Measurements from ENCODE around the gene PTCD3. TPM values are rescaled to one million over a fixed set of nuclear protein-coding genes. Genes with fewer than 3 reads are reported as not detected.

PTCD3 gene
- total RNA-seq, 1 experiment from 2014 or later: 283 TPM

DNA sequence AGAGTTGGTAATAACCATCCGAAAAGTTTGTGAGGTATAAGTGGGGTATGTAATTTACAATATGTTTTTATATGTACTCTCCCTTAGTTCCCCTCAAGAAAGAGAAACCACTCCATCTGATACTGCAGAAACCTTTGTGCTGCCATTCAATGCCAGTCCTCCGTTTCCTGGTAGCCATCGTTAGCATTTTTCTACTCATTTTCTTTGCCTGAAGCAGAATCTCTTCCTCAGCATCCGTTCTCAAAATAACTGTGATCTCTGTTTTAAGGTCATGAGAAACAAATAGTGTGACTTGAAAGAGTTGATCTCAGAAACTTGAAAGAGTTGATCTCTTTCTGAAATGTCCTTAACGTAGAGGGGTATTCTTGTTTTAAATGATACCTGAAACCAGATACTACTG, 996 bp downstream of the PTCD3 start:
- DNase-seq: no peak
- peaks cover 28% of the 10 kb centered on the region for H3K36me3 ChIP-seq (replicated peaks; ENCODE audit: control insufficient read depth, insufficient read depth, low read length)
- peak overlapping the region; percentile 87 for H3K4me3 ChIP-seq (ENCODE audit: insufficient read depth, low read depth, low read length)
- no peaks in the 10 kb centered on the region for H3K27me3 ChIP-seq (ENCODE audit: control insufficient read depth, insufficient read depth, low read length)

DNA sequence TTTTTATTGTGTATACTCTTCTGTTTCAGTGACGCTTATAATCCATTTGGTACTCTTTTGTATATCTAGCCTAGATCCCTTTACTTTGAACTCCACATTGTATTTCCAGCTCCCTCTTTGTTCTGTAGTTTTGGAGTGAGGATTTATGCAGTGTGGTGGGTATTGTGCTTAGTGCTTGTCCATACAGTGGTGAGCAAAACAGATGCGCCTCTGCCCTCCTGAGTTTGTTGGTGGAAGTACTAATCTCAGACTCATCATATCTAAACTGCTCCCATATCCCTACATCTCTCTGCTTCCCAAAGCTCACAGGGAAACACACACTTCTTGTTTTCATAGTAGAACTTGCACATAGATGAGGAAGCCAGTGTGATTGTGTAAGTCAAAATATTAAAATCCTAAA, 12.1 kb downstream of the PTCD3 start:
- no peak for DNase-seq
- H3K27me3 ChIP-seq (ENCODE audit: control insufficient read depth, insufficient read depth, low read length): no peaks in the 10 kb centered on the region
- no peak overlapping the region for H3K4me3 ChIP-seq (ENCODE audit: insufficient read depth, low read depth, low read length)
- H3K36me3 ChIP-seq (replicated peaks; ENCODE audit: control insufficient read depth, insufficient read depth, low read length): peaks cover 47% of the 10 kb centered on the region

DNA sequence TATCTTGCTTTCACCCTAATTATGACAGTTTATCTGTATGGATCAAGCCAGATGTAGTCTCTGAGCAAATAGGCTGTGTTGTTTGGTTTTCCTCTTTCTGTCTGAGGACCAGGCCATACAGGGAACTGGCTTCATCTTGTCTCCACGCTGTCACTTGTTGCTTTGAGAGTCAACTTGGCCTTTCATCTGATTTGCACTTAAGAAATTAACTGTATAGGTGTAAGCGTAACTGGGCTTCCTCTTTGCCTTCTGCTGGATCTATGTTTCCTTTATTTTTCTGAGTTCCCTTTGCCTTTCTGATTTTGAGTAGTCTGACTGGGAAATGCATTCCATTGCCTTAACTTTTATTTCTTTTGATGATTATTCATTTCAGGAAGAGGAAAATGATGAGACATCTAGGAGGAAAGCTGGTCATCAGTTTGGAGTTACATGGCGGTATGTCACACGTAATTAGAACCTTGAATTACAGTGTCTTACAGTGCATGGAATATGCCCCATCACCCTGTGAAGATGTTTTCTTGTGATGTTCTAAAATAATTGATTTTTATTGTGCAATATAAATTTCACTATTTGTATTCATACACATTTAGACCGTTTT, 17.4 kb downstream of the PTCD3 start:
- H3K36me3 ChIP-seq (replicated peaks; ENCODE audit: control insufficient read depth, insufficient read depth, low read length): peaks cover 58% of the 10 kb centered on the region
- H3K27me3 ChIP-seq (ENCODE audit: control insufficient read depth, insufficient read depth, low read length): no peaks in the 10 kb centered on the region
- H3K4me3 ChIP-seq (ENCODE audit: insufficient read depth, low read depth, low read length): no peak overlapping the region
- DNase-seq: no peak

DNA sequence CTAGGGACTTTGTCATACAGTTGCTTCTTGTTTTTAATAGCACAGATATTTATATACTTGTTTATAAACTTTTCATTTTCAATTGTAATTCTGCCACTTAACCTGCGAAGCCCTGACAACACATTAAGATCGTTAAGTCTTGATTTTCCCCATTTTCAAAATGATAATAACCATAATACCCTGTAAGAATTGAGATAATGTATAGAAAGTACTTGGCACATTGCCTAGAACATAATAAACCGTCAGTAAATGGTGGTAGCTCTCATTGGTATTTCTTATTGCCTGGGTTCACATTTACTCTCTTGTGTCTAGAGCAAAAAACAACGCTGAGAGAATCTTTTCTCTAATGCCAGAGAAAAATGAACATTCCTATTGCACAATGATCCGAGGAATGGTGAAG, 18.6 kb downstream of the PTCD3 start:
- H3K36me3 ChIP-seq (replicated peaks; ENCODE audit: control insufficient read depth, insufficient read depth, low read length): peaks cover 57% of the 10 kb centered on the region
- H3K4me3 ChIP-seq (ENCODE audit: insufficient read depth, low read depth, low read length): no peak overlapping the region
- no peaks in the 10 kb centered on the region for H3K27me3 ChIP-seq (ENCODE audit: control insufficient read depth, insufficient read depth, low read length)
- no peak for DNase-seq

DNA sequence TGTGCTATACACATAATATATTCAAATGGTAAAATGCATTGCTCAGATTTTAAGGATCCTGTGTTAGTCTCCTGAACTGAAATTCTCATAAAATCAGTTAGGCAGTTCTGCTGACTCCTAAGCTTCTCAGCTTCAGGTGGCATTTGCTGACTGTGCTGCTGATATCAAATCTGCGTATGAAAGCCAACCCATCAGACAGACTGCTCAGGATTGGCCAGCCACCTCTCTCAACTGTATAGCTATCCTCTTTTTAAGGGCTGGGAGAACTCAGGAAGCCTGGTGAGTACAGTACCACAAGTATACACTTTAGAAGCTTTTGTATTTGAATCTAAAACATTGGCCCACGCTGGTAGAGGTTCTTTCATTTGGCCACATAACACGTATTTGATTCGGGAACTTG, 28.7 kb downstream of the PTCD3 start:
- DNase-seq: no peak
- no peaks in the 10 kb centered on the region for H3K27me3 ChIP-seq (ENCODE audit: control insufficient read depth, insufficient read depth, low read length)
- H3K4me3 ChIP-seq (ENCODE audit: insufficient read depth, low read depth, low read length): no peak overlapping the region
- peaks cover 70% of the 10 kb centered on the region for H3K36me3 ChIP-seq (replicated peaks; ENCODE audit: control insufficient read depth, insufficient read depth, low read length)

DNA sequence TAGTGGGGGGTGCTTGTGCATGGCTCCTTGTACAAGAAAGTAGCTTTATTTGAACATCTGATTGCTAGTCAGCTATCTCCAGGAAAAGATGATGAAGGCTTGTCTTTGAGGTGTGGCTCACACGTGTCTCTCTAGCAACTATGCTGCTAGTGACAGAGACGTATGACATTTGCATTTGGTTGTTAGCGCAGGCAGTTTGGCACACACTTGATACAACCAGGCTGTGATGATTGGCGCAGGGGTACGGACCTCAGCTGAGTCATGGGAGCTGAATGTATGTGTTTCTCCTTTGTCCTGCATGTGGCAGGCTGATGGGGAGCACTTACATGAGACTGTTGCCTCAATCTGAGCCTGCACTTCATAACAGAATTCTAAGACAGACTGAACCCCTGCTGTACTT, 29.6 kb downstream of the PTCD3 start:
- no peaks in the 10 kb centered on the region for H3K27me3 ChIP-seq (ENCODE audit: control insufficient read depth, insufficient read depth, low read length)
- H3K36me3 ChIP-seq (replicated peaks; ENCODE audit: control insufficient read depth, insufficient read depth, low read length): peaks cover 65% of the 10 kb centered on the region
- no peak for DNase-seq
- no peak overlapping the region for H3K4me3 ChIP-seq (ENCODE audit: insufficient read depth, low read depth, low read length)

DNA sequence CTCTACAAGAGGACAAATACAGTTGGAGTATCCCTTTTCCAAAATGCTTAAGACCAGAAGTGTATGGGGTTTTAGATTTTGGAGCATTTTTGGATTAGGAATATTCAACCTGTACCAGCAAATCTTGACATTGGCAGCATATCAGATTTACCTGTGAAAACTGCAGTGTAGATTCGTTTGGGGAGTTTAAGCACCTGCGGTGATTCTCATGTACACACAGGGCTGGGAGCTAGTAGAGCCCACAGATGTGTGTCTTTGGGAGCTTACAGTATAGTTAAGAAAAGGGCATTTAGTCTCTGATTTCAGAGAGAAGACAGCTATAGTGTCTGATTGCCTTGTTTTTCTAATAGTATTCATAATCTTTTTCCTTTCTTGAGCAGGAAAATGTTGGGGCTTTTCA, 30.1 kb downstream of the PTCD3 start:
- peaks cover 62% of the 10 kb centered on the region for H3K36me3 ChIP-seq (replicated peaks; ENCODE audit: control insufficient read depth, insufficient read depth, low read length)
- H3K27me3 ChIP-seq (ENCODE audit: control insufficient read depth, insufficient read depth, low read length): no peaks in the 10 kb centered on the region
- no peak overlapping the region for H3K4me3 ChIP-seq (ENCODE audit: insufficient read depth, low read depth, low read length)
- DNase-seq: no peak

DNA sequence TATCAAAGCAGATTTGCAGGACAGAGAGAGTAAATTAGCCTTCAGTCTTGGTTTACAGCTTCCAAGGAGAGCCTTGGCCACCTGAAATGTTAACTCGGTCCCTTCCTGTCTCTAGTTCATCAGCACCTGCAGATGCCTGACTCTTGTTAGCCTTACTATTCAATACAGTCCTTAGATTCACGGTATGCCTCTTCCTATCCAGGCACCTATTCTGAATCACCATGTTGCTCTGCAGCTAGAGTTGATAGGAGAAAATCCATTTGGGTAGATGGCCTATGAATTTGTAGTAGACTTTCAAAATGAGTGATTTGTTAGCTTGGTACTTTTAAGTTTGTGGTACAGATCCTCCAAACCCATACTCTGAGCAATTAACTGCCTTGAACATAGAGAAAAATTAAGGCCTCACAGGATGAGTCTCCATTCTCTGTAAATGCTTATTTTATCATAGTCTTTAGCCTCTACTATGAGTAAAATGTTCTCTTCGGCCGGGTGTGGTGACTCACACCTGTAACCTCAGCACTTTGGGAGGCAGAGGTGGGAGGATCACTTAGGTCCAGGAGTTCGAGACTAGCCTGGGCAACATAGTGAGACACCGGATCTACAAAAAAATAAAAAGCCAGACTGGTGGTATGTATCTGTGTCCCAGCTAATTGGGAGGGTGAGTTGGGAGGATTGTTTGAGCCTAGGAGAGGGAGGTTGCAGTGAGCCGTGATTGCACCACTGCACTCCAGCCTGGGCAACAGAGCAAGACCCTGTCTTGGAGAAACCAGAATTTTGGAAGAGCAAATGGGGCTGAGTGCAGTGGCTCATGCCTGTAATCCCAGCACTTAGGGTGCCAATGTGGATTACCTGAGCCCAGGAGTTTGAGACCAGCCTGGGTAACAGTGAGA, 32.9 kb downstream of the PTCD3 start:
- DNase-seq: no peak
- Histone ChIP-seq H3K4me3 (ENCODE audit: insufficient read depth, low read depth, low read length) (no peak overlapping the region), H3K36me3 (replicated peaks; ENCODE audit: control insufficient read depth, insufficient read depth, low read length) (peaks cover 46% of the 10 kb centered on the region), H3K27me3 (ENCODE audit: control insufficient read depth, insufficient read depth, low read length) (no peaks in the 10 kb centered on the region)

DNA sequence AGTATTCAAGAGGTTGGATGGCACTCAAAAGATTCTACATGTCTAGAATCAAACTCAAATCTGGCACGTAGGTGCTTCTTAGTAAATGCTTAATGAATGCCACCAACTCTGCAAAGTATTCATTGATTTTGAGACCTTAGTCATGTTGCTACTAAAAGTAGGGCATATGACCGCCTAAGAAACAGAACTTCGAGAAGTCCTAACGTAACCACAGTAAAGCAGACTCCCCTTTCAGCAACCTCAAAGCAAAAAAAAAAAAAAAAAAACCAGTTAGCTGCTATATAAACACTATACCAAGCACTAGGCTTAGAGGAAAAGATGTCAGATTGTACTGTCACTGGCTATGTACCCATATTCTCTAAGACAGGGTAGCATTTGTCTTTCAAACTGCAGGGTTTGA, 33.9 kb downstream of the PTCD3 start:
- no peak overlapping the region for H3K4me3 ChIP-seq (ENCODE audit: insufficient read depth, low read depth, low read length)
- no peak for DNase-seq
- no peaks in the 10 kb centered on the region for H3K27me3 ChIP-seq (ENCODE audit: control insufficient read depth, insufficient read depth, low read length)
- peaks cover 42% of the 10 kb centered on the region for H3K36me3 ChIP-seq (replicated peaks; ENCODE audit: control insufficient read depth, insufficient read depth, low read length)

DNA sequence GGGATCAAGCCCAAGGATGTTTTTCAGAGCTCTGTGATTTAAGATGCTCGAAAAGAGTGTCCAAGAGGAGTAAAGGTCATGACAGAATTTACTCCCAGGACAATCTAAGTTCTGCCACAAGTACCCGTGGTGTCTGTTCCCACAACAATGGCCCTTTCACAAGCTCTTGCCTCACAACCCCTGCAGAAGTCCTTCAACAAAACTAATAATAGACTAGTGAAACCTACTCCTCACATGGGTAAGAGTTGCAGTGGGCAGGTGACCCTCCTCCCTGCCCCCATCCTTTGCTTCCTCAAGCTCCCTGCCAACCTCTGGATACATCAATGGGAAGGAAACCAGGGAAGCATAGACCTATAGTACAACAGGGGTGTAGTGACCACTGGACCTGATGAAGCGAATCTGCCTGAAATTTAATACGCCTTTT, 34.9 kb downstream of the PTCD3 start:
- peaks cover 35% of the 10 kb centered on the region for H3K36me3 ChIP-seq (replicated peaks; ENCODE audit: control insufficient read depth, insufficient read depth, low read length)
- no peak for DNase-seq
- no peaks in the 10 kb centered on the region for H3K27me3 ChIP-seq (ENCODE audit: control insufficient read depth, insufficient read depth, low read length)
- H3K4me3 ChIP-seq (ENCODE audit: insufficient read depth, low read depth, low read length): no peak overlapping the region

DNA sequence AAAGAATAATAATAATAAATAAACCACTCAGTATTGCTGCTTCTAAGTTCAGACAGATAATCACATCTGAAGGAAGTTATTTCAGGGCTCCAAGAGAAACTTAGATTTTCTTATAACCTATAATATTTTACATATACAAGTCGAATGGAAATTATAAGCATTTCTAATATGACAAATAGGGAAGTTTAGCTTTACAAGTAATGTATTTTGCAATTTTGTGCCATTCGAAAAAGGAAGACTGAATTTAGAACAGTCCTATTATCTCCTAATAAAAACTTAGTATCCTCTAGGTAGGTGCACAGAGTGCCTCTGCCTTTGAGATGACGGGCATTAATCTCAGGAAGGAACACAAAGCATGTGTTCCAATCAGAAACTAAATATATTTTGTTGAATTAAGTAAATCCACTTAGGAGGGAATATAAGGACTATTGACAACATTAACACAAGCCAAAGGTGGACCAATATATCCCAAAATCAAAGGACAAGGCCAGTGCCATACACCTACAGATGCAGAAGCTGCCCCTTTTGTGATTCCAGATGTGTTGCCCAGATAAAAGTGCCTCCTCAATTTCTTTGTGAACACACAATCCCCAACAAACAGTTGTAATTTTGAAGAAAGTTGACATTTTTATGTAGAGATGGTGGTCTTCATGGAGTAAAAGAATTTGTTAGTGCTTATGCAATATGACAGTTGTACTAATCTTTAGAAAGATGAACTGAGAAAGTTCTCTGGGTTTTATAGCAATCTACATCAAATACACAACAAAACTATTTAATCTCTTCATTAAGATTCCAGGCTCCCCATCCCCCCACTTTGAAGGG, 36.6 kb downstream of the PTCD3 start:
- H3K4me3 ChIP-seq (ENCODE audit: insufficient read depth, low read depth, low read length): no peak overlapping the region
- no peak for DNase-seq
- H3K27me3 ChIP-seq (ENCODE audit: control insufficient read depth, insufficient read depth, low read length): no peaks in the 10 kb centered on the region
- H3K36me3 ChIP-seq (replicated peaks; ENCODE audit: control insufficient read depth, insufficient read depth, low read length): peaks cover 27% of the 10 kb centered on the region

DNA sequence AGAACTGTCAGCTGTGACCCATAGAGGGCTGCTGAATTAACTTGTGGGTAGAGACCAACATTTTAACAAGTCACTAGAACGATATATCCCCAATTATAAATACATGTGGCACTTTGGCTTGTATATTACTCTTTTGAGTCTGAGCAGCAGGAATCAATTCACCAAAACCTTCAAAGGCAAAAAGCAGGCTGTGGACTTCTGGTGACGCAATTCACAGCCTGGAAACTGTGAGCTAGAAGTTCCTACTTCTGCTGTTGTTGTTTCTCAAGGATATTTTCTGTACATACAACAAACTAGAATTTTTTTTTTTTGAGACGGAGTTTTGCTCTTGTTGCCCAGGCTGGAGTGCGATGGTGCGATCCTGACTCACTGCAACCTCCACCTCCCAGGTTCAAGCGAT, 37.3 kb downstream of the PTCD3 start:
- peaks cover 26% of the 10 kb centered on the region for H3K36me3 ChIP-seq (replicated peaks; ENCODE audit: control insufficient read depth, insufficient read depth, low read length)
- no peak for DNase-seq

DNA sequence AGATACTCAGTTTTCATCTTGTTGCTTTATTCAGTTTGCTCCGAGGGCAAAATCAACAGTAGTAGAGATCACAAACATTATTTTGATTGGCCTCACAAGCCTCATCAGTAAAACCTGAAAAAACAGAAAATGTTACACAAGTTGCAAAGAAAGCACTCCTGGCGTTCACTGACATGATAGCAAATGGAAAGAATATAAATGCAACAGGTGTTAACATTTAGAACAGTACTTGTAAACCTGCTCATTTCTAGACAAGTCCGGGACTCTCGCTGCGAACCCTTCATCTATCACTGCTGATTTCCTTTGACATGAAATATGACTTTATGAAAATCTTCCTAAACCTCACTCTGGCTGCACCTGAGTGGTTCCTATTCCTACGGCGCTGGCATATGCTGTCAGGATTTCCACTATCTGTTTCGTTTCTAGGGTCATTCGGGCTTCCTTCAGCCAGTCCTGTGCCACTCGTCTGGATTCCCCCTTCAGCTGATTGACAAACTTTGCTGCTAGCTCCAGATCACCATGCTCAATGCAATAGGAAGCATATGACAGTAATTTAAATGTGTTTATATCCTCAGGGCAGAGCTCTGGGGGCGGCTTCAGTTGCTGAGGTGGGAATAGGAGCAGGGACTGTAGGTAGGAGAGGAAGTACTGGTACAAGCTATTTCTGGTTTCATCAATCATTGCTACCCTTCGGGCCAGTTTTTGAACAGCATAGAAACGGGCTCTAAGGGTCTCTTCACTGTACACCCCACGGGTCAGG, 38.1 kb downstream of the PTCD3 start:
- no peak for DNase-seq
- no peaks in the 10 kb centered on the region for H3K27me3 ChIP-seq (ENCODE audit: control insufficient read depth, insufficient read depth, low read length)
- H3K4me3 ChIP-seq (ENCODE audit: insufficient read depth, low read depth, low read length): no peak overlapping the region
- H3K36me3 ChIP-seq (replicated peaks; ENCODE audit: control insufficient read depth, insufficient read depth, low read length): peaks cover 23% of the 10 kb centered on the region

More for the DNA sequence above, 37.3 kb downstream of the PTCD3 start:
- Histone ChIP-seq H3K27me3 (ENCODE audit: control insufficient read depth, insufficient read depth, low read length) (no peaks in the 10 kb centered on the region), H3K4me3 (ENCODE audit: insufficient read depth, low read depth, low read length) (no peak overlapping the region)

DNA sequence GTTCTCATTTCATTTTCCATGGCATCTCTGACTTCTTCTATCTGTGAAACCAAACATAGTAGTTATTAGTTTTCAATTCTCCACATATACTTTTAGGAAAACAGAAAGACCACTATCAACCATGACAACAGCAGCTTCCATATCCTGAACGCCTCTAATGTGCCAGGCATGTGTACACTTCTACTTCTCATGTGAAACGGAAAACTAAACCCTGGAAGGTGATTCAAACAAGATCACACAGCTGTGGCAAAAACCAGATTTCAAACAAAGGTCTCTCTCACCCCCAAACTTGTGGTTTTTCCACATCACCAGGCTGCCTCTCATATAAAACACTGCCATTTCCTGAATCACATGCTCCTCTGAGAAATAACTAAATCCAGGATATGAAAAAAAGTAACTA, 41.8 kb downstream of the PTCD3 start:
- Histone ChIP-seq H3K27me3 (ENCODE audit: control insufficient read depth, insufficient read depth, low read length) (no peaks in the 10 kb centered on the region), H3K36me3 (replicated peaks; ENCODE audit: control insufficient read depth, insufficient read depth, low read length) (peaks cover 32% of the 10 kb centered on the region)
- no peak for DNase-seq

More for the DNA sequence above, 41.8 kb downstream of the PTCD3 start:
- no peak overlapping the region for H3K4me3 ChIP-seq (ENCODE audit: insufficient read depth, low read depth, low read length)
